ENCODE data around the gene LYPD5.
"Not testable (repeated sequence)": the region's sequence is repeated elsewhere in the genome, so short reads cannot be mapped to it uniquely, and the experiment has no call there.

The LYPD5 gene

GRCh38 chr19:43778651-43779050, 23.6 kb downstream of the LYPD5 start:
- FAIRE-seq, result no peak
- no peak for DNase-seq (ENCODE audit: insufficient read length, low spot score)
- no peak for TF ChIP-seq CTCF (IDR thresholded peaks at IDR 0.05; ENCODE audit: insufficient read depth, missing control alignments)

- DNase-seq (ENCODE audit: insufficient read length, low spot score) (no peak), FAIRE-seq (no peak)
- TF ChIP-seq CTCF (IDR thresholded peaks at IDR 0.05; ENCODE audit: insufficient read depth, missing control alignments), result no peak
Observed at GRCh38 chr19:43777163-43777695, 25.0 kb downstream of the LYPD5 start.

- FAIRE-seq (no peak), DNase-seq (ENCODE audit: insufficient read length, low spot score) (no peak)
- no peak for TF ChIP-seq CTCF (IDR thresholded peaks at IDR 0.05; ENCODE audit: insufficient read depth, missing control alignments)
Observed at GRCh38 chr19:43776286-43776685, 26.0 kb downstream of the LYPD5 start.

- FAIRE-seq (no peak), DNase-seq (ENCODE audit: insufficient read length, low spot score) (no peak)
- TF ChIP-seq CTCF (IDR thresholded peaks at IDR 0.05; ENCODE audit: insufficient read depth, missing control alignments), result no peak
Observed at GRCh38 chr19:43775299-43775890, 26.9 kb downstream of the LYPD5 start.

GRCh38 chr19:43774940-43775258, 27.3 kb downstream of the LYPD5 start:
- FAIRE-seq; DNase-seq (ENCODE audit: insufficient read length, low spot score): not testable (repeated sequence)

- TF ChIP-seq CTCF (IDR thresholded peaks at IDR 0.05; ENCODE audit: insufficient read depth, missing control alignments), result peak; percentile 56
- no peak for FAIRE-seq
Observed at GRCh38 chr19:43774103-43774939, 27.9 kb downstream of the LYPD5 start.

GRCh38 chr19:43773725-43774102, 28.5 kb downstream of the LYPD5 start:
- FAIRE-seq, result no peak
- DNase-seq (ENCODE audit: insufficient read length, low spot score), result no peak

More at GRCh38 chr19:43774103-43774939, 27.9 kb downstream of the LYPD5 start:
- no peak for DNase-seq (ENCODE audit: insufficient read length, low spot score)

More at GRCh38 chr19:43773725-43774102, 28.5 kb downstream of the LYPD5 start:
- no peak for TF ChIP-seq CTCF (IDR thresholded peaks at IDR 0.05; ENCODE audit: insufficient read depth, missing control alignments)

Measured in D721Med (cell line).